ENCODE results near the gene CA5A.
"Not testable (repeated sequence)": the region's sequence is repeated elsewhere in the genome, so short reads cannot be mapped to it uniquely, and the experiment has no call there.

GRCh38 chr16:87985493-87985892 is 49.2 kb upstream of the CA5A start:
- not testable (repeated sequence) for TF ChIP-seq CTCF (IDR thresholded peaks at IDR 0.05 in 4 of 5, conservative IDR thresholded peaks at IDR 0.05 in 1 of 5); POLR2A (IDR thresholded peaks at IDR 0.05)

Data from gastrocnemius medialis (tissue), 4 donors.